Kidney epithelial cell (primary cell): Measurements from ENCODE around the gene ACVRL1. TPM values are rescaled to one million over a fixed set of nuclear protein-coding genes. Genes with fewer than 3 reads are reported as not detected.

Experiments
- DNase-seq: peaks from one replicate; pipeline ENCODE4 v3.0.0-alpha.2; 2010; ENCODE audit warnings: low read depth
- H3K27me3 ChIP-seq: 2 replicates; pipeline ENCODE4 v1.6.0; 2011; ENCODE audit warnings: low read length; ENCODE audit not compliant: control insufficient read depth, insufficient read depth
- H3K36me3 ChIP-seq: 2 replicates; pipeline ENCODE4 v1.5.1; 2011; ENCODE audit warnings: low read length; ENCODE audit not compliant: control insufficient read depth, insufficient read depth
- H3K4me3 ChIP-seq: 2 replicates; pipeline ENCODE4 v1.5.1; 2011; ENCODE audit warnings: low read depth, mild to moderate bottlenecking, control low read depth, low read length
- CTCF ChIP-seq: IDR thresholded peaks from 2 replicates; pipeline ENCODE4 v1.5.1; 2011; ENCODE audit warnings: mild to moderate bottlenecking, moderate library complexity, low read length, control low read depth, inconsistent platforms; ENCODE audit not compliant: insufficient read depth, poor library complexity, severe bottlenecking
- total RNA-seq: library from RNA; depleted of rRNA; stranded (reverse); fragments of >200 nt; gene quantifications from 2 replicates; pipeline ENCODE4 v1.2.3, GENCODE V29; 2015

Gene ACVRL1
- total RNA-seq, 1 donor from 2014 or later, result 9.7 TPM

- TF ChIP-seq CTCF, result no peak
- DNase-seq, result no peak
- no peaks in the 10 kb centered on the region for H3K36me3 ChIP-seq
- no peak overlapping the region for H3K4me3 ChIP-seq
- peaks cover 8% of the 10 kb centered on the region for H3K27me3 ChIP-seq
Observed at GRCh38 chr12:51910691-51911090, 3.4 kb downstream of the ACVRL1 start.

- TF ChIP-seq CTCF, result no peak
- Histone ChIP-seq H3K36me3 (no peaks in the 10 kb centered on the region), H3K4me3 (no peak overlapping the region), H3K27me3 (peaks cover 8% of the 10 kb centered on the region)
- DNase-seq, result no peak
Observed at GRCh38 chr12:51911307-51911706, 4.0 kb downstream of the ACVRL1 start.

GRCh38 chr12:51911788-51912711 is 4.7 kb downstream of the ACVRL1 start:
- DNase-seq, result no peak
- no peaks in the 10 kb centered on the region for H3K36me3 ChIP-seq
- no peak for TF ChIP-seq CTCF
- H3K27me3 ChIP-seq, result peaks cover 8% of the 10 kb centered on the region
- no peak overlapping the region for H3K4me3 ChIP-seq

- no peak for DNase-seq
- Histone ChIP-seq H3K36me3 (no peaks in the 10 kb centered on the region), H3K27me3 (peaks cover 2% of the 10 kb centered on the region), H3K4me3 (no peak overlapping the region)
- no peak for TF ChIP-seq CTCF
Observed at GRCh38 chr12:51913071-51914033, 6.0 kb downstream of the ACVRL1 start.

- no peaks in the 10 kb centered on the region for H3K36me3 ChIP-seq
Observed at GRCh38 chr12:51914034-51914923, 7.0 kb downstream of the ACVRL1 start.

More at GRCh38 chr12:51914034-51914923, 7.0 kb downstream of the ACVRL1 start:
- Histone ChIP-seq H3K4me3 (no peak overlapping the region), H3K27me3 (peaks cover 2% of the 10 kb centered on the region)
- TF ChIP-seq CTCF, result no peak
- DNase-seq, result no peak
